ENCODE measurements around the gene FGD3. TPM values are rescaled to one million over a fixed set of nuclear protein-coding genes. Genes with fewer than 3 reads are reported as not detected.

FGD3 gene
- total and polyA plus RNA-seq, 4 donors, result 1.6 to 6.2 (median 3.6) TPM

- DNase-seq (ENCODE audit: low spot score), result no peak
- H3K27ac ChIP-seq (ENCODE audit: low read depth in 1 of 2, low read length in 2 of 2), result no peak overlapping the region
- no peak overlapping the region for H3K4me3 ChIP-seq (ENCODE audit: low read depth in 1 of 3, low read length in 3 of 3)
- peaks cover 0 to 2% (median 0%) of the 10 kb centered on the region in 4 donors for H3K9me3 ChIP-seq (ENCODE audit: control insufficient read depth in 4 of 4, low read length in 3 of 4)
- H3K4me1 ChIP-seq (ENCODE audit: control insufficient read depth in 4 of 4, insufficient read depth in 4 of 4, low read length in 3 of 4), result no peaks in the 10 kb centered on the region
- 96% methylated on average over 10 of the region's 10 CpGs for WGBS
- H3K9ac ChIP-seq (ENCODE audit: low read depth in 1 of 2, low read length in 2 of 2), result no peak overlapping the region
- no peaks in the 10 kb centered on the region for H3K27me3 ChIP-seq (ENCODE audit: control insufficient read depth in 4 of 4, insufficient read depth in 4 of 4, low read length in 3 of 4)
- TF ChIP-seq YY1 (IDR thresholded peaks at IDR 0.05) (no peak), ZBTB33 (IDR thresholded peaks at IDR 0.05) (no peak), FOXA2 (IDR thresholded peaks at IDR 0.05) (no peak), JUND (IDR thresholded peaks at IDR 0.05) (no peak), RAD21 (IDR thresholded peaks at IDR 0.05) (no peak), MAX (IDR thresholded peaks at IDR 0.05) (no peak), ATF3 (IDR thresholded peaks at IDR 0.05) (no peak), NR2F2 (IDR thresholded peaks at IDR 0.05) (no peak)
- peaks cover 0 to 5% (median 0%) of the 10 kb centered on the region in 4 donors for H3K36me3 ChIP-seq (ENCODE audit: control insufficient read depth in 4 of 4, insufficient read depth in 3 of 4, low read depth in 1 of 4, low read length in 3 of 4)
Measured at GRCh38 chr9:93081081-93081529, 133.8 kb downstream of the FGD3 start.

GRCh38 chr9:93081931-93082330 is 134.6 kb downstream of the FGD3 start:
- H3K9ac ChIP-seq (ENCODE audit: low read depth in 1 of 2, low read length in 2 of 2), result no peak overlapping the region
- WGBS, result 92% methylated on average over 3 of the region's 3 CpGs
- TF ChIP-seq ATF3 (IDR thresholded peaks at IDR 0.05) (no peak), ZBTB33 (IDR thresholded peaks at IDR 0.05) (no peak), MAX (IDR thresholded peaks at IDR 0.05) (no peak), RXRA (IDR thresholded peaks at IDR 0.05) (no peak), YY1 (IDR thresholded peaks at IDR 0.05) (no peak)
- H3K27me3 ChIP-seq (ENCODE audit: control insufficient read depth in 4 of 4, insufficient read depth in 4 of 4, low read length in 3 of 4), result no peaks in the 10 kb centered on the region
- DNase-seq (ENCODE audit: low spot score), result no peak
- H3K36me3 ChIP-seq (ENCODE audit: control insufficient read depth in 4 of 4, insufficient read depth in 3 of 4, low read depth in 1 of 4, low read length in 3 of 4), result peaks cover 0 to 9% (median 0%) of the 10 kb centered on the region in 4 donors
- peaks cover 0 to 2% (median 0%) of the 10 kb centered on the region in 4 donors for H3K9me3 ChIP-seq (ENCODE audit: control insufficient read depth in 4 of 4, low read length in 3 of 4)
- no peaks in the 10 kb centered on the region for H3K4me1 ChIP-seq (ENCODE audit: control insufficient read depth in 4 of 4, insufficient read depth in 4 of 4, low read length in 3 of 4)
- no peak overlapping the region for H3K4me3 ChIP-seq (ENCODE audit: low read depth in 1 of 3, low read length in 3 of 3)
- no peak overlapping the region for H3K27ac ChIP-seq (ENCODE audit: low read depth in 1 of 2, low read length in 2 of 2)

- Histone ChIP-seq H3K9me3 (ENCODE audit: control insufficient read depth in 4 of 4, low read length in 3 of 4) (peaks cover 0 to 2% (median 0%) of the 10 kb centered on the region in 4 donors), H3K4me1 (ENCODE audit: control insufficient read depth in 4 of 4, insufficient read depth in 4 of 4, low read length in 3 of 4) (no peaks in the 10 kb centered on the region), H3K9ac (ENCODE audit: low read depth in 1 of 2, low read length in 2 of 2) (no peak overlapping the region), H3K27me3 (ENCODE audit: control insufficient read depth in 4 of 4, insufficient read depth in 4 of 4, low read length in 3 of 4) (no peaks in the 10 kb centered on the region), H3K4me3 (ENCODE audit: low read depth in 1 of 3, low read length in 3 of 3) (no peak overlapping the region), H3K27ac (ENCODE audit: low read depth in 1 of 2, low read length in 2 of 2) (no peak overlapping the region), H3K36me3 (ENCODE audit: control insufficient read depth in 4 of 4, insufficient read depth in 3 of 4, low read depth in 1 of 4, low read length in 3 of 4) (peaks cover 0 to 9% (median 0%) of the 10 kb centered on the region in 4 donors)
- no peak for DNase-seq (ENCODE audit: low spot score)
- TF ChIP-seq CTCF (IDR thresholded peaks at IDR 0.05; ENCODE audit: low read depth, low read length, missing input control), result no peak
- TF ChIP-seq FOXA1 (IDR thresholded peaks at IDR 0.05), result no peak
- no peak for TF ChIP-seq HNF4A (conservative IDR thresholded peaks at IDR 0.05)
- TF ChIP-seq TAF1 (conservative IDR thresholded peaks at IDR 0.05), result no peak
- TF ChIP-seq HNF4G (IDR thresholded peaks at IDR 0.05), result no peak
- 82% methylated on average over 18 of the region's 18 CpGs for WGBS
Measured at GRCh38 chr9:93082841-93083411, 135.6 kb downstream of the FGD3 start.

All from liver (tissue), 9 donors.